Measurements from ENCODE around the gene NDUFS6. TPM values are rescaled to one million over a fixed set of nuclear protein-coding genes. Genes with fewer than 3 reads are reported as not detected.

Gene NDUFS6
- total RNA-seq, 1 experiment from 2014 or later, result 59.7 TPM

DNA sequence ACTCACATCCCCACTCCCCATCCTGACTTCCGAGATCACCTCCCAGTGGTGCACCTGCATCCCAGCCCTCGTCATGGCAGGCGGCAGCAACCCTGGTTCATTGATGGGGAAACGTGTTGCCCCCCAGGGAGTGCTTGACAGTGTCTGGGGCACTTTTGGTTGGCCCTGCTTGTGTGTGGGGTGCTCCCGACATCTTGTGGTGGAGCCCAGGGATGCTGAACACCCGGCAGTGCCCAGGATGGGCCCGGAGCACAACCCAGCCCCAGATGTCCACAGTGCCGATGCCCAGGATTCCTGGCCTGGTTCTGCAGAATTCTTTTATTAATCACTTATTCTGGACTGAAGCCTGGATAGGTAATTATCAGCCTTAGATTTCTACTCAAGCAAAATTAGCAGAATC is 5.3 kb upstream of the NDUFS6 start:
- H3K27me3 ChIP-seq (replicated peaks; ENCODE audit: control insufficient read depth, insufficient read depth, low read length), result no peaks in the 10 kb centered on the region
- intact Hi-C loops (cut with micrococcal nuclease; ENCODE audit: unreplicated experiment), result no loop called here
- Mint-ChIP-seq H3K27me3 (ENCODE audit: insufficient read depth, unreplicated experiment) (no peaks in the 10 kb centered on the region), H3K9me3 (ENCODE audit: unreplicated experiment) (no peaks in the 10 kb centered on the region), H3K4me1 (ENCODE audit: low read depth, unreplicated experiment) (no peaks in the 10 kb centered on the region), H3K4me3 (ENCODE audit: unreplicated experiment) (no peak overlapping the region), H3K27ac (ENCODE audit: unreplicated experiment) (no peak overlapping the region), H3K36me3 (ENCODE audit: insufficient read depth, unreplicated experiment) (peaks cover 38% of the 10 kb centered on the region)
- H3K36me3 ChIP-seq (ENCODE audit: control insufficient read depth, insufficient read depth, low read length), result peaks cover 6% of the 10 kb centered on the region
- ChIA-PET CTCF (interaction anchor here (0.7 kb wide), 1 partner anchor 39 kb away, joined by 5 read pairs; no protein-coding TSS in a partner anchor), POLR2A (no interaction called here)
- H3K4me1 ChIP-seq, result no peaks in the 10 kb centered on the region
- TF ChIP-seq, protein P1, sequence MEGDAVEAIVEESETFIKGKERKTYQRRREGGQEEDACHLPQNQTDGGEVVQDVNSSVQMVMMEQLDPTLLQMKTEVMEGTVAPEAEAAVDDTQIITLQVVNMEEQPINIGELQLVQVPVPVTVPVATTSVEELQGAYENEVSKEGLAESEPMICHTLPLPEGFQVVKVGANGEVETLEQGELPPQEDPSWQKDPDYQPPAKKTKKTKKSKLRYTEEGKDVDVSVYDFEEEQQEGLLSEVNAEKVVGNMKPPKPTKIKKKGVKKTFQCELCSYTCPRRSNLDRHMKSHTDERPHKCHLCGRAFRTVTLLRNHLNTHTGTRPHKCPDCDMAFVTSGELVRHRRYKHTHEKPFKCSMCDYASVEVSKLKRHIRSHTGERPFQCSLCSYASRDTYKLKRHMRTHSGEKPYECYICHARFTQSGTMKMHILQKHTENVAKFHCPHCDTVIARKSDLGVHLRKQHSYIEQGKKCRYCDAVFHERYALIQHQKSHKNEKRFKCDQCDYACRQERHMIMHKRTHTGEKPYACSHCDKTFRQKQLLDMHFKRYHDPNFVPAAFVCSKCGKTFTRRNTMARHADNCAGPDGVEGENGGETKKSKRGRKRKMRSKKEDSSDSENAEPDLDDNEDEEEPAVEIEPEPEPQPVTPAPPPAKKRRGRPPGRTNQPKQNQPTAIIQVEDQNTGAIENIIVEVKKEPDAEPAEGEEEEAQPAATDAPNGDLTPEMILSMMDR (IDR thresholded peaks at IDR 0.05; ENCODE audit: insufficient read depth in 1 of 2, low read depth in 1 of 2, low read length in 1 of 2, severe bottlenecking in 1 of 2, unreplicated experiment in 1 of 2), result no peak
- DNase-seq, result no peak
- no peaks in the 10 kb centered on the region for H3K9me3 ChIP-seq
- H3K4me3 ChIP-seq (ENCODE audit: low read depth, low read length), result no peak overlapping the region
- BruUV-seq (replicated peaks), result no TSS peak

DNA sequence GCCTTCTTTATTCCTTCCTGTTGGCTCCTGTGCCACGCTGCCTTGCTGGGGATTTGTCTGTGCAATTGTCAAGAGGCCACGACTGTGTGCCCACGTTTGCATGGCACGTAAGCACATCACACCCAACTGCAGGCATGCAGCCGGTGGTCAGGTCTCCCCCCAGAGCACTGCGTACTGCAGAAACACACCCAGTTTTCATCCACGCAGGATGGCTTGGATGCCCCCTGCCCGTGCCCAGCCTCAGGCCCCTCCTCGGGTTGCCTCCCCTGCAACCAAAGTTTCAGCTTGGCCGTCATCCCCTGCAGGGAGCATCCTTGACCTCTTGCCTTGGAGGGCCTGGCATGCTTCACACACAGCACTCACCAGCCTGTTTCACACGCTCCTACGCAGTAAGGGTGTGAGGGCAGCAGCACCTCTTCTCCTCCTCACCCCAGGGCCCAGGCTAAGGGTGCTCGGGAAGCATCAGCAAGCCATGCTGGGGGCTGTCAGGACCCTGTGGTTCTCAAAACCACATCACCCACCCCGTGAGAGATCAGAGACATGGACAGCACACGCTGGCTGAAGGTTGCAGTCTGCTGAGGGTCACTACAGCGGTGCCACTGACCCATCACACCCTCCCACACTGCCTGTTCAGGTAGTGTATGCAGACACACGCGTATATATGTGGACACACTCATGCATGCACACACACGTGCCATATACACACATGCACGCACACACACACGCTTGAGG is 4.7 kb upstream of the NDUFS6 start:
- no TSS peak for BruUV-seq (replicated peaks)
- H3K4me3 ChIP-seq (ENCODE audit: low read depth, low read length), result no peak overlapping the region
- H3K36me3 ChIP-seq (ENCODE audit: control insufficient read depth, insufficient read depth, low read length), result peaks cover 6% of the 10 kb centered on the region
- Mint-ChIP-seq H3K27me3 (ENCODE audit: insufficient read depth, unreplicated experiment) (no peaks in the 10 kb centered on the region), H3K4me3 (ENCODE audit: unreplicated experiment) (no peak overlapping the region), H3K4me1 (ENCODE audit: low read depth, unreplicated experiment) (no peaks in the 10 kb centered on the region), H3K27ac (ENCODE audit: unreplicated experiment) (no peak overlapping the region), H3K36me3 (ENCODE audit: insufficient read depth, unreplicated experiment) (peaks cover 43% of the 10 kb centered on the region), H3K9me3 (ENCODE audit: unreplicated experiment) (no peaks in the 10 kb centered on the region)
- no peaks in the 10 kb centered on the region for H3K27me3 ChIP-seq (replicated peaks; ENCODE audit: control insufficient read depth, insufficient read depth, low read length)
- TF ChIP-seq, protein P1 (IDR thresholded peaks at IDR 0.05; ENCODE audit: insufficient read depth in 1 of 2, low read depth in 1 of 2, low read length in 1 of 2, severe bottlenecking in 1 of 2, unreplicated experiment in 1 of 2), result no peak
- intact Hi-C loops (cut with micrococcal nuclease; ENCODE audit: unreplicated experiment), result no loop called here
- DNase-seq, result no peak
- POLR2A ChIA-PET, result no interaction called here
- CTCF ChIA-PET, result no interaction called here
- H3K9me3 ChIP-seq, result no peaks in the 10 kb centered on the region
- no peaks in the 10 kb centered on the region for H3K4me1 ChIP-seq

GRCh38 chr5:1797103-1797800 is 4.0 kb upstream of the NDUFS6 start:
- no peaks in the 10 kb centered on the region for H3K4me1 Mint-ChIP-seq (ENCODE audit: low read depth, unreplicated experiment)
- intact Hi-C loops (cut with micrococcal nuclease; ENCODE audit: unreplicated experiment), result no loop called here
- H3K4me3 Mint-ChIP-seq (ENCODE audit: unreplicated experiment), result no peak overlapping the region
- H3K27me3 Mint-ChIP-seq (ENCODE audit: insufficient read depth, unreplicated experiment), result no peaks in the 10 kb centered on the region
- H3K9me3 Mint-ChIP-seq (ENCODE audit: unreplicated experiment), result no peaks in the 10 kb centered on the region
- BruUV-seq (replicated peaks), result no TSS peak
- H3K36me3 Mint-ChIP-seq (ENCODE audit: insufficient read depth, unreplicated experiment), result peaks cover 48% of the 10 kb centered on the region
- DNase-seq, result no peak
- Histone ChIP-seq H3K4me1 (no peaks in the 10 kb centered on the region), H3K4me3 (ENCODE audit: low read depth, low read length) (no peak overlapping the region), H3K36me3 (ENCODE audit: control insufficient read depth, insufficient read depth, low read length) (peaks cover 6% of the 10 kb centered on the region), H3K9me3 (no peaks in the 10 kb centered on the region), H3K27me3 (replicated peaks; ENCODE audit: control insufficient read depth, insufficient read depth, low read length) (no peaks in the 10 kb centered on the region)
- TF ChIP-seq, protein P1 (IDR thresholded peaks at IDR 0.05; ENCODE audit: insufficient read depth in 1 of 2, low read depth in 1 of 2, low read length in 1 of 2, severe bottlenecking in 1 of 2, unreplicated experiment in 1 of 2), result no peak
- ChIA-PET CTCF (no interaction called here), POLR2A (no interaction called here)
- no peak overlapping the region for H3K27ac Mint-ChIP-seq (ENCODE audit: unreplicated experiment)

All from Caco-2 (cell line).